SU-DHL-6 (cell line): ENCODE data around the gene RXRG.

Source experiments
- CTCF ChIP-seq: fragments of 200-600 bp; sonication (generic); IDR thresholded peaks from one replicate; pipeline ENCODE4 v1.5.1; 2017; ENCODE audit warnings: antibody characterized with exemption, mild to moderate bottlenecking, low read length, moderate library complexity; ENCODE audit not compliant: insufficient read depth, poor library complexity, severe bottlenecking
- EZH2phosphoT487 ChIP-seq: fragments of 200-600 bp; sonication (generic), shearing (Covaris generic); conservative IDR thresholded peaks from 2 replicates; pipeline ENCODE4 v1.6.1; 2018; ENCODE audit warnings: mild to moderate bottlenecking, antibody characterized with exemption, low read length, moderate library complexity, mixed read lengths

GRCh38 chr1:165355977-165356811, 88.7 kb downstream of the RXRG start, which contains the start of gene LMX1A:
- TF ChIP-seq CTCF (no peak), EZH2phosphoT487 (no peak)
